Mammary epithelial cell (primary cell): Measurements from ENCODE around the gene CMTR2.

Experiments used
- EZH2 ChIP-seq: IDR thresholded peaks from 2 replicates; pipeline ENCODE4 v1.6.1; 2012; ENCODE audit warnings: low read length, inconsistent platforms, borderline replicate concordance
- TF ChIP-seq, protein P1 (sequence below), 2 donors: IDR thresholded peaks in 1 of 2; conservative IDR thresholded peaks in 1 of 2; 2 replicates each; pipeline ENCODE4 v1.5.1; 2011 to 2012; ENCODE audit warnings: inconsistent platforms in 2 of 2, low read length in 2 of 2, mild to moderate bottlenecking in 2 of 2, control low read depth in 1 of 2, low read depth in 1 of 2; ENCODE audit not compliant: insufficient read depth in 1 of 2; ENCODE audit errors: extremely low read depth in 1 of 2

DNA sequence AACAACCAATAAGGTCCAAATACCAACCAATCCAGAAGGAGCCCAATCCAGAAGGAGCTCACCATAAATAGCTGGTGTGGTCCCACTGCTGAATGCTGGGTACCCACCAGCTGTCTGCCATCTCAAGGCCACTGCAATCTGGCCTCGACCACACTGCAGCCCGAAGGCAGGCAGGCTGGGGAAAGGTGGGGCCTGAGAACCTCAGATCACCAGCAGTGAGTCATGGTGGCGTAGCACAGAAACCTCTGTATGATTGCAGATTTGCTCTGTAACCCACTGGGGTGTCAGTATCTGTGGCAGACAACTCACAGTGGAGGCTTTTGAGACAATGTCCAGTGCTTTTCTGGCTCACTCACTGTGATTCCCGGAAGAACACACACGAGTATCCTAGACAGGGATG is 14.7 kb upstream of the CMTR2 start:
- TF ChIP-seq, protein P1, sequence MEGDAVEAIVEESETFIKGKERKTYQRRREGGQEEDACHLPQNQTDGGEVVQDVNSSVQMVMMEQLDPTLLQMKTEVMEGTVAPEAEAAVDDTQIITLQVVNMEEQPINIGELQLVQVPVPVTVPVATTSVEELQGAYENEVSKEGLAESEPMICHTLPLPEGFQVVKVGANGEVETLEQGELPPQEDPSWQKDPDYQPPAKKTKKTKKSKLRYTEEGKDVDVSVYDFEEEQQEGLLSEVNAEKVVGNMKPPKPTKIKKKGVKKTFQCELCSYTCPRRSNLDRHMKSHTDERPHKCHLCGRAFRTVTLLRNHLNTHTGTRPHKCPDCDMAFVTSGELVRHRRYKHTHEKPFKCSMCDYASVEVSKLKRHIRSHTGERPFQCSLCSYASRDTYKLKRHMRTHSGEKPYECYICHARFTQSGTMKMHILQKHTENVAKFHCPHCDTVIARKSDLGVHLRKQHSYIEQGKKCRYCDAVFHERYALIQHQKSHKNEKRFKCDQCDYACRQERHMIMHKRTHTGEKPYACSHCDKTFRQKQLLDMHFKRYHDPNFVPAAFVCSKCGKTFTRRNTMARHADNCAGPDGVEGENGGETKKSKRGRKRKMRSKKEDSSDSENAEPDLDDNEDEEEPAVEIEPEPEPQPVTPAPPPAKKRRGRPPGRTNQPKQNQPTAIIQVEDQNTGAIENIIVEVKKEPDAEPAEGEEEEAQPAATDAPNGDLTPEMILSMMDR (conservative IDR thresholded peaks at IDR 0.05 in 1 of 2, IDR thresholded peaks at IDR 0.05 in 1 of 2; ENCODE audit: extremely low read depth in 1 of 2, insufficient read depth in 1 of 2, low read depth in 1 of 2, low read length in 2 of 2), result no peak
- TF ChIP-seq EZH2, result no peak
